H1 (cell line): ENCODE measurements around the gene UMODL1. TPM values are rescaled to one million over a fixed set of nuclear protein-coding genes. Genes with fewer than 3 reads are reported as not detected.

Source experiments
- ASH2L ChIP-seq: fragments of 200-600, 300-600 bp; sonication (generic); IDR thresholded peaks from one replicate; pipeline ENCODE4 v1.7.1; 2017; ENCODE audit warnings: low read length
- USF2 ChIP-seq: IDR thresholded peaks from 2 replicates; pipeline ENCODE4 v1.6.1; 2011; ENCODE audit warnings: low read length, improper control_type of control experiment
- polyA plus RNA-seq, 7 experiments: library from polyadenylated mRNA; depleted of rRNA in 3 of 7; stranded (reverse) in 5 of 7; unstranded in 2 of 7; fragments of >200 nt in 5 of 7; fragments of 200-250 nt in 2 of 7; gene quantifications; 1 replicate in 5 of 7; 2 replicates in 1 of 7; 4 replicates in 1 of 7; pipeline versions ENCODE4 v1.2.1 to v1.2.3, GENCODE V29; 2011 to 2013; ENCODE audit warnings: missing spikeins in 2 of 7, mixed read lengths in 2 of 7
- total RNA-seq: library from RNA; stranded (reverse); fragmentation: NEBNext Ultra II Directional; extraction: Animal tissue kit (Norgen Biotek cat#: 25700); gene quantifications from 2 replicates; pipeline ENCODE4 v1.2.1, GENCODE V29; 2021

Gene UMODL1
- total and polyA plus RNA-seq, 2 of the 8 experiments (the other 6 are each of a cell fraction or from before 2014, with no cell fraction given), result not detected

- TF ChIP-seq USF2 (no peak), ASH2L (no peak)
Observed at GRCh38 chr21:42032266-42032665, 38.9 kb upstream of the UMODL1 start (continued).
